GM19372 (cell line): ENCODE data around the gene BIRC2.
A peak's percentile ranks its signal among the peaks of the same experiment; 100 is the strongest.
"Not testable (repeated sequence)": the region's sequence is repeated elsewhere in the genome, so short reads cannot be mapped to it uniquely, and the experiment has no call there.

ENCODE experiments used
- ATAC-seq: cut with Tn5 transposase; IDR thresholded peaks from one replicate; pipeline ENCODE4 v1.9.1; 2021; ENCODE audit warnings: mild to moderate bottlenecking, low read depth, moderate library complexity; ENCODE audit not compliant: unreplicated experiment

The BIRC2 gene

DNA sequence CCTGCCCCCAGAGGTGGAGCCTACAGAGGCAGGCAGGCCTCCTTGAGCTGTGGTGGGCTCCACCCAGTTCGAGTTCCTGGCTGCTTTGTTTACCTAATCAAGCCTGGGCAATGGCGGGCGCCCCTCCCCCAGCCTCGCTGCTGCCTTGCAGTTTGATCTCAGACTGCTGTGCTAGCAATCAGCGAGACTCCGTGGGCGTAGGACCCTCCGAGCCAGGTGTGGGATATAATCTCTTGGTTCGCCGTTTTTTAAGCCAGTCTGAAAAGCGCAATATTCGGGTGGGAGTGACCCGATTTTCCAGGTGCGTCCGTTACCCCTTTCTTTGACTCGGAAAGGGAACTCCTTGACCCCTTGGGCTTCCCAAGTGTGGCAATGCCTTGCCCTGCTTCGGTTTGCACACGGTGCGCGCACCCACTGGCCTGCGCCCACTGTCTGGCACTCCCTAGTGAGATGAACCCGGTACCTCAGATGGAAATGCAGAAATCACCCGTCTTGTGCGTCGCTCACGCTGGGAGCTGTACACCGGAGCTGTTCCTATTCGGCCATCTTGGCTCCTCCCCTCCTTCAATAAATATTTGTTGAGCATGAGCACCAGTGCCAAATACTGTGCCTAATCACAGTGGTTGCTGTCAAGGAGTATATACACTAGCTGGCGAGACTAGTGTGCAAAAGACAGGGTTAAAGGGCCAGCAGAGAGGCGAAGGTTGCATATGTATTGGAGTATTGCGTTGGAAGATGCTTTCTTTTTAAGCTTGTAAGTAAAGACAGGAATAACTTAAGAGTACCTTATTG, 27.8 kb downstream of the BIRC2 start:
- ATAC-seq = not testable (repeated sequence)

DNA sequence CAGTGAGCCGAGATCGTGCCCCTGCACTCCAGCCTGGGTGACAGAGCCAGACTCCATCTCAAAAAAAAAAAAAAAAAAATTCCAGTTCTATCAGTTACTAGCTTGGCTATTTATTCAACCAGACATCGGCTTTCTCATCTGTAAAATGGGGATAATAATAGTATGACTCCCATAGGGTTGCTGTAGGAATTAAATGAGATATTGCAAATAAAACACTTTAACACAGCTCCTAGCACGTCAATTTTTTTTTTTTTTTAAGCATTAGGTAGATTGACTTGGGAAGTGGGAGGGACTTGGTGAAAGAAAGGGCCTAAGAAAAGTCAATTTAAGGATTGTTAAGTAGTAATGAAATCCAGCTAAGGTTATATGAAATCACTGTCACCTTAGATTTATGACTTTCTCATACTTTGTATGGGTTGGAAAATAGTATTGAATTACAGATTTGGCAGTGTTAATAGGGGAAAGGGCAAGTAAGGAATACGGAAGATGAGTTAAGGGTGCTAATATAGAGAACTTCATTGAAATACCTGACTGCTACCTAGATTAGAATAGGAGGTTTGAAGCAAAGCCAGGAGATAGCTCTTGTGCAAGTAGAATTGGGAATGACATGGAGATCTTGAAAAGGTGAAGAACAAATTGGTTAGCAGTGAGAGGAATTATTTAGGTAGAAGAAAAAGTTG, 28.8 kb downstream of the BIRC2 start:
- no peak for ATAC-seq

- no peak for ATAC-seq
Observed at GRCh38 chr11:102377891-102378290, 30.9 kb downstream of the BIRC2 start.

DNA sequence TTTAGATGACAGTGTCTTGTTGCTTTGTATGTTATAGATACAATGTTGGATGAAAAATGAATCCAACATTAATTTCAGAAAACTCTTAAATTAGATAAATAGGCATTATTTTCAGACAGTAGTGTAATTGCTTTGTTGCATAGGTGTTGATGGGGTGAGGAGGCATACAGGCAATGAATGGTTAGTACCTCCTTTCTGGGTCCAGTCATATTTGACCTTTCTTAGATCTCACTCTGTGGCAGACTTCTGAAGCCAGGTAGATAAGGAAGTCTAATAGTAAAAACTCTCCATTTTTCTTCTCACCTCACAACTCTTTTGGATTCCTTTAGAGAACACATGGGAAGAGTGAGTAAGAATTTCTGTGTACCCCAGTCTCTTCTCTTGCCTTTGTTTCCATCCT, 31.8 kb downstream of the BIRC2 start:
- no peak for ATAC-seq

DNA sequence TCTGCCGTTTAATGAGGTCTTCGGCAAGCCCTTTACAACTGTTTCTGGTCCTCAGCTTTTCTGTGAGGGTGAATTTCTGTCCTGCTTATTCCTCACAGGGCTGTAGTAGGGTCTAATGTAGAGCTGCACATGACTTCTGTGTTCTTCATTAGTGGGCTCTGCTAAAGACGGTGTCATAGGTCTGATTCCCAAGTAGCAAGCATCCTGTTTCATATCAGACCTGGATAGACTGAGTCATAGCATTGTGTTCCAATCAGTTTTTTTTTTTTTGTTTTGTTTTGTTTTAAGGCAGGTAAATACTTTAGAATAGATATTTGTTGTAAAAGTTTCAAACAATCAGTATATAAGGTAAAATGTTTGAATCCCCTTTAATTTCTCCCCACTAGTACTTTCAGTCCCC, 35.4 kb downstream of the BIRC2 start:
- ATAC-seq = no peak

GRCh38 chr11:102383839-102384238, 36.8 kb downstream of the BIRC2 start:
- ATAC-seq = no peak

DNA sequence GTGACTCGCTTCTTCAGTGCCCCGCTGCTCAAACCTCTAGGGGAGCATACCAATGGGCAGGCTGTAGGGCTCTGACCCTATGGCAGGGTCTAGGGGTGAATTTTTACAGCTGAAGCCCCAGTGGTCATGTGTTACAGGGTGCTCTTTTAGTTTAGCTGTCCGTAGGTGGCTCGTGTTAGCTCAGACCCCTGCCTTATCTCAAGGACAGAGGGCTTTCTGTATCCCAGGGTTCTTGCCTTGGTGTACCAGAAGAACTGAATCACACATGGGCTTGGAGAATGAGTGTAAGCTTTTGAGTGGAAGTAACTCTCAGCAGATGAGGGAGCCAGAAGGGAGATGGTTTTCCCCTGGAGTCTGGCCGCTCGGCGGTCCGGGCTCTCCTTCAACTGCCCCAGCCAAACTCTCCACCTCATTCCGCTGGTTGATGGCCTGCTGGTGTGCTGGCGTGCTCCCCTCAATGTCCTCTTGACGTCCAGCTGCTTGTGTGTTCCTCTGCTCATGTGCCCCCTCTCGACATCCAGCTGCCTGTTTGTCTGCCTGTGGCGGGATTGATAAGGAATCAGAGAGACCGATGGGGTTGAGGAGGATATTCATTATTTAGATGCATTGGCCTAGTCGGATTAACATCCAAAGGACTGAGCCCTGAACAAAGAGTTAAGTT, 37.5 kb downstream of the BIRC2 start:
- no peak for ATAC-seq

DNA sequence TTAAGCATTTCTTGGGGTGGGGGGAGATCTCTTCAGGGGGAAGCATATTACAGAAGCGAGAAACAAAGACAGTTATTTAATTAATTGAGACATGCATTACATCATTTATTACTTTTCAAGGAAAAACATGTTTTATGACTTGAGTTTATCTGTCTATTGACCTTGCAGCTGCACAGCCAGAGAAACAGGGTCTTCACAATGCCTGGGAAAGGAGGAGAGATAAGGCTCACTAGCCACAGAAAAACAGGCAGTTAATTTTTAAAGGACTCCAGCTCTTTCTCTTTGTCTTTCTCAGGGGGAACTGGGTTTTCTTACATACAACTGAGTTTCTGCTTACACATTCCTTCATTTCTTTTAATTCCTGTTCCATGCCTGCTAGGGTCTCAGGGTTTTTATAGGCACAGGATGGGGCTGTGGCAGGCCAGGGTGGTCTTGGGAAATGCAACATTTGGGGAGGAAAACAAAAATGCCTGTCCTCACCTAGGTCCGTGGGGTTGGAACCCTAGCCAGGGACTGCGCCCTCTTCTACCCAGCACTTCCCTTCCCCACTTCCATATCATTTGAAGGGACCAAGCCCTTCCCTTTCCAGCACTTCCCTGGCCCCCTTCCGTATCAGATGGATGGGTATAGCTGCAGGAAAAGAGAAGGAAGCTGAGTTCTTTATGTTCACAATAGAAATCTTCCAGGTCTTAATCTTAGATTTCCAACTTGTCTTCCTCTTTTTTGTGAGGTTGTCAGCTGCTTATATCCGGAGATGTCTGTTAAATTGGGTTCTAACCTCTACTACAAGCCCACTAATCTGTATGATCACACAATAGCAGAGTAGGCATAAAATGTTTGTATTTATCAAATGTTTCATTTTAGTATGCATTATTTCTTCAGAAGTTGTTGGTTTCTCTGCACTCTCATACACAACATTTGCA, 38.3 kb downstream of the BIRC2 start:
- no peak for ATAC-seq

DNA sequence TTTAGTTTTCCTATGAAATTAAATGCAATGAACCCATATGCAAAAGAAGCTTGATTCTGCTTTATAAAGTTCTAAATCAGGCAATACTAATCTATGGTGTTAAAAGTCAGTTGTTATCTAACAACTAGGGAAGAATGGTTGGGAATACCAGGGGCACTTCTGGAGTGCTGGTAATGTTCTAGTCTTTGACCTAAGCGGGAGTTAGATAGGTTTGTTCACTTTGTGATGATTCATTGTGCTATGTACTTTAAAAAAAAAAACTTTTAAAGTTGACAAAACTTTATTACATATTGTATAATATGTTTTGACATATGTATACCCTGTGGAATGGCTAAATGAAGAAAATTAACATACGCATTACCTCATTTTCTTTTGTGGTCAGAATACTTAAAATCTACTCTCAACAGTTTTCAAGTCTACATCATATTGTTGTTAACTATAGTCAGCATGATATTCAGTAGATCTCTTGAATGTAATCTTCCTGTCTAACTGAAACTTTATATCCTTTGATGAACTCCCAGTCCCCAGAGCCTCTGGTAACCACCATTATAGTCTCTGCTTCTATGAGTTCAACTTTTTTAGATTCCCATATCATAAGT, 39.2 kb downstream of the BIRC2 start:
- ATAC-seq = no peak

- no peak for ATAC-seq
Observed at GRCh38 chr11:102387043-102387781, 40.2 kb downstream of the BIRC2 start.

DNA sequence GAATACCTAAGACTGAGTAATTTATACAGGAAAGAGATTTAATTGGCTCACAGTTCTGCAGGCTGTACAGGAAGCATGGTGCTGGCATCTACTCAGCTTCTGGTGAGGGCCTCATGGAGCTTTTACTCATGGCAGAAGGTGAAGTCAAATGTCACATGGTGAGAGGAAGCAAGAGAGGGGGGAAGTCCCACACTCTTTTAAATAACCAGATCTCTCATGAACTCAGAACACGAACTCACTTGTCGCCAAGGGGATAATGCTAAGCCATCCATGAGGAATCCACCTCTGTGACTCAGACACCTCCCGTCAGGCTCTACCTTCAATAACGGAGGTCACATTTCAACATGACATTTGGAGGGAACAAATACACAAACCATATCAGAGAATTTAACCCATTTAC, 42.2 kb downstream of the BIRC2 start:
- ATAC-seq = no peak

DNA sequence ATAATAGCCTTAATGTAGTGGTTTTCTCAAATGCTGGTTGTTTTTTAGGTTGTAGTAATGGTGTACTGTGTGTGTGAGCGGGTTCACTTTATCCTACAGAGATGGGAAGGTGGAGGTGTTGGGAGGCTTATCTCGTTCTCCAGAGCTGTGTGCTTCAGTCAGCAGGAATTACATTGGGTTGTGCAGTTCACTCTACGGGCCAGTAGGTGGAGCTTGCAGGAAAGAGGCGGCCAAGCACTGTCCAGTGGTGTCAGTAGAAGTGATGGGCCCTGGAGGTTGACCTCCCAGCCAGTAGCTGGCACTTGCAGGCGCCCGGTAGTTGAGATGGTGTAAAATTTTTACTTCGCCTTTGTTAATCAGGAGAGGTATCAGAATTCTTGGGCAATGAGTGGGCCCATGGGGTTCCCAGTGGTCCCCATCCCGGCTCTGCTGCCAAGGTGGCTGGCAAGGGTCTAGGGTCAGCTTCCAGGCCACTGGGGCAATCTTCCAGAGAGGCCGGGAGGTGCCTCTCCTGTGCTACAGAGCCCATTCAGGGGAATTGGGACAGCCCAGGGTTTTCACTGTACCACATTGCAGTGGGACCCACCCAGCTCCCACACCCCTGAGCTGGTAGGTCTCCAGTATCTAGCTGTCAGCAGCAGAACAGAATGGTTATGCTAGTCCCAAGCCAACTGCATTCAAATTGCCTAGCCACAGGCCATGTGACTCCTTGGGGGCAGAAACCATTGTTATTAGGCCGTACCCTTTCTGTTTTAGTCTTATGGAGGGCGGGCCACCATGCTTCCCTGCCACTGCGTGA, 43.9 kb downstream of the BIRC2 start:
- peak; percentile 81 for ATAC-seq

- ATAC-seq = no peak
Observed at GRCh38 chr11:102391549-102392237, 44.7 kb downstream of the BIRC2 start.

DNA sequence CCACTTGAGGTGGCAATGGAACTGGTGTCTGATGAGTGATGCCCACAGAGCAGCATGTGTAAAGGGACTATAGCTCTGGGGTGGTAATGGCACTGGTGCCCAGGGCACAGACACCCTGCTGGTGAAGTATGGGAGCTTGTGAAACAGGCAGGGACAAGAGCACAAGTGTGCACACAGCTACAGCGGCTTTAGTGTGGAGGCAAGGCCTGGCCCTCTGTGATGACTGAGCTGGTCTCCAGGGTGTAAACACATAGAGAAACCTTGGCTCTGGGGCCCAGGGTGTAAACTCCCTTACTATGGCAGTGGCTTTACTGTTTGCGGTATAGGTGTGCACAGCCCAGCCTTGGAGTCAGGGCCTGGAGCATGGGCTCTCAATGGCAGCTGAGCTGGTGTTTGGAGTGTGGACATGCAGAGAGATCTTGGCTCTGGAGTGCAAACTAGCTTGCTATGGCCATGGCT, 46.3 kb downstream of the BIRC2 start:
- no peak for ATAC-seq

- no peak for ATAC-seq
Observed at GRCh38 chr11:102395720-102396393, 48.8 kb downstream of the BIRC2 start.

- ATAC-seq = no peak
Observed at GRCh38 chr11:102396708-102397563, 49.9 kb downstream of the BIRC2 start.

DNA sequence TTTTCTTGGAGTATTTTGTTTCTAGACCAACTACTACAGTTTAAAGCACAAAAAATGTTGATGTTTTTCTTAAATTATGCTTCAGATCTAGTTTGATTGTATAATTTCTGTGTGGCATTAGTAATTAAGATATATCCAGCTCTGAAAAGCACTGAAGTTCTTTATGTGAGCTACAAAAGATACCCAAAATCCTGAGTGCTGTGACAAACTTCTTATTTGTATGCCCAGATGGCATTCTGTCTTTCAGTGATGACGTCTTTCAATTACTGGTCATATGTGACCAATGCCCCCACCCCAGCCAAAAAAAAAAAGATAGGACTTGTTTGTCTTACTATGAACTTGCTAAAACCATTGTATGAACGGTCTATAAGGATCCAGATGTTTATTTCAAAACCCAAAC, 51.3 kb downstream of the BIRC2 start:
- ATAC-seq = no peak
